EL (cell line): Measurements from ENCODE around the gene DCAF12.

Source experiments
- DNase-seq: peaks from one replicate; pipeline ENCODE4 v3.0.0-alpha.2; 2016

Gene DCAF12

GRCh38 chr9:34124926-34125325 is 1.6 kb downstream of the DCAF12 start:
- DNase-seq: peak; percentile 12

- DNase-seq: no peak
Measured at GRCh38 chr9:34124099-34124498, 2.4 kb downstream of the DCAF12 start.

- DNase-seq: no peak
Measured at GRCh38 chr9:34123682-34124081, 2.8 kb downstream of the DCAF12 start.

- DNase-seq: no peak
Measured at GRCh38 chr9:34121996-34122395, 4.5 kb downstream of the DCAF12 start.

- no peak for DNase-seq
Measured at GRCh38 chr9:34119713-34120112, 6.8 kb downstream of the DCAF12 start.

GRCh38 chr9:34114436-34114835 is 12.1 kb downstream of the DCAF12 start:
- no peak for DNase-seq

GRCh38 chr9:34106110-34106509 is 20.4 kb downstream of the DCAF12 start:
- no peak for DNase-seq

GRCh38 chr9:34102796-34103195 is 23.7 kb downstream of the DCAF12 start:
- DNase-seq: no peak

- no peak for DNase-seq
Measured at GRCh38 chr9:34098307-34098706, 28.2 kb downstream of the DCAF12 start.

GRCh38 chr9:34097865-34098264 is 28.6 kb downstream of the DCAF12 start:
- no peak for DNase-seq

GRCh38 chr9:34096751-34097150 is 29.7 kb downstream of the DCAF12 start:
- no peak for DNase-seq

- DNase-seq: no peak
Measured at GRCh38 chr9:34093578-34093977, 32.9 kb downstream of the DCAF12 start.

GRCh38 chr9:34089311-34089710 is 37.2 kb downstream of the DCAF12 start:
- no peak for DNase-seq

GRCh38 chr9:34087370-34087769 is 39.1 kb downstream of the DCAF12 start:
- DNase-seq: no peak

- DNase-seq: no peak
Measured at GRCh38 chr9:34086864-34087263, 39.6 kb downstream of the DCAF12 start.

- no peak for DNase-seq
Measured at GRCh38 chr9:34085581-34086500, 40.7 kb downstream of the DCAF12 start.

GRCh38 chr9:34084562-34084961 is 41.9 kb downstream of the DCAF12 start:
- DNase-seq: no peak

GRCh38 chr9:34079181-34079580 is 47.3 kb downstream of the DCAF12 start:
- DNase-seq: peak; percentile 59

GRCh38 chr9:34072868-34073590 is 53.5 kb downstream of the DCAF12 start:
- peak; percentile 75 for DNase-seq

GRCh38 chr9:34072410-34072809 is 54.1 kb downstream of the DCAF12 start:
- no peak for DNase-seq

- DNase-seq: no peak
Measured at GRCh38 chr9:34070606-34071324, 55.7 kb downstream of the DCAF12 start.

GRCh38 chr9:34069831-34070230 is 56.7 kb downstream of the DCAF12 start:
- DNase-seq: no peak

- DNase-seq: no peak
Measured at GRCh38 chr9:34065541-34065940, 61.0 kb downstream of the DCAF12 start.
